GM12892 (cell line): ENCODE measurements around the gene UGT1A8.

Experiments used
- DNase-seq: peaks from one replicate; pipeline ENCODE4 v3.0.0; 2011; ENCODE audit not compliant: insufficient read length
- FAIRE-seq: peaks from 2 replicates; lab custom pipeline; 2011; peaks lifted over from hg19 to GRCh38; lab: Jason Lieb, UNC
- POLR2A ChIP-seq: IDR thresholded peaks from 2 replicates; pipeline ENCODE4 v1.6.1; 2011; ENCODE audit warnings: low read depth, low read length, control low read depth
- POLR2AphosphoS5 ChIP-seq: IDR thresholded peaks from 2 replicates; pipeline ENCODE4 v1.6.1; 2011; ENCODE audit warnings: low read depth, low read length, control low read depth
- TAF1 ChIP-seq: IDR thresholded peaks from 2 replicates; pipeline ENCODE4 v1.6.1; 2011; ENCODE audit warnings: low read depth, mild to moderate bottlenecking, control low read depth, low read length, borderline replicate concordance

The UGT1A8 gene

GRCh38 chr2:233791151-233791882 is 173.9 kb downstream of the UGT1A8 start:
- no peak for FAIRE-seq
- TF ChIP-seq TAF1 (no peak), POLR2A (no peak), POLR2AphosphoS5 (no peak)

DNA sequence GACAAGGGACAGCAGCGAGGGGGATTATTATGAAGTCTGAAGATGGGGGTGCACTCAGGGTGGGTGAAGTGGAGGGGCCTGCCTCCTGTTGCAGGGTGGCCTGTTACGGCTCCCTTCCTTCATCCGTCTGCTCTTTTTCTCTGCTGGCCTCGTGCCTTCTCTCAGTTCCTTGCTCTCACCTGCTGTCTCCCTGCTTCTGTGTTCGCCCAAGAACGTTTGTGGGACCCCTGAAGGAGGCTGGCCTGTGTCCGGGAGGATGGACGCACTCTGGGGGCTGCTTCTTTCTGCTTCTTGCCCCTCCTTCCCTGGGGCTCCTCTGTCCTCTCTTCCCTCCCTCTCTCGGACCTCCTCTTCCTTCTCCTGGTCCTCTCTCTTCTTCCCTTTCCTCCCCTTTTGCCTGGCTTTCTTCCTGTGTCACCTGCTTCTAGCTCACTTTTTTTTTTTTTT is 174.5 kb downstream of the UGT1A8 start:
- FAIRE-seq, result no peak
- DNase-seq, result no peak
- TF ChIP-seq POLR2A, result no peak
- no peak for TF ChIP-seq TAF1
- no peak for TF ChIP-seq POLR2AphosphoS5

More at GRCh38 chr2:233791151-233791882, 173.9 kb downstream of the UGT1A8 start:
- DNase-seq, result no peak

- TF ChIP-seq POLR2AphosphoS5, result no peak
- no peak for TF ChIP-seq TAF1
- no peak for TF ChIP-seq POLR2A
- FAIRE-seq (no peak), DNase-seq (no peak)
Observed at GRCh38 chr2:233792720-233793119, 175.3 kb downstream of the UGT1A8 start.

- FAIRE-seq, result no peak
- no peak for DNase-seq
- TF ChIP-seq POLR2AphosphoS5 (no peak), POLR2A (no peak), TAF1 (no peak)
Observed at GRCh38 chr2:233793465-233794127, 176.2 kb downstream of the UGT1A8 start.

- DNase-seq (no peak), FAIRE-seq (no peak)
- TF ChIP-seq POLR2AphosphoS5, result no peak
- no peak for TF ChIP-seq POLR2A
- no peak for TF ChIP-seq TAF1
Observed at GRCh38 chr2:233794128-233794658, 176.8 kb downstream of the UGT1A8 start.

GRCh38 chr2:233795735-233796171 is 178.3 kb downstream of the UGT1A8 start:
- DNase-seq, result no peak
- TF ChIP-seq POLR2AphosphoS5 (no peak), POLR2A (no peak), TAF1 (no peak)
- FAIRE-seq, result no peak

DNA sequence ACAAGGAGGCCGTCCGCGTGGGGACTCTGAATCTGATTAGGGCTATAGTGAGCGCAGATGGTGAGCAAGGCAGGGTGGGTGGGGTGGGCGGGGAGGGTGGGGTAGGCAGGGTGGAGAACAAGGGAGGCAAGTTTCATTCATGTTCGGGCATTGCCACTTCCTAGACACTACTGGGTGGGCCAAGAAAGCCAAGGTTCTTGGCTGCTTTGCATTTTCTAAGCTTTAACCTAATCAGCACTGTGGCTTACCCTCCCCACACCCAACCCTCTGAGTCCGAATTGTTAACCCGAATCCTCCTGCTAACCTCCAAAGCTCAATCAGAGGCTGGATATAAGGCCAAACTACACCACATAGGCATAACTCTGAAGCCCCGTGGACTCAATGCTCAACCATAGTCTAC is 178.8 kb downstream of the UGT1A8 start:
- FAIRE-seq (no peak), DNase-seq (no peak)
- TF ChIP-seq POLR2A (no peak), TAF1 (no peak), POLR2AphosphoS5 (no peak)

DNA sequence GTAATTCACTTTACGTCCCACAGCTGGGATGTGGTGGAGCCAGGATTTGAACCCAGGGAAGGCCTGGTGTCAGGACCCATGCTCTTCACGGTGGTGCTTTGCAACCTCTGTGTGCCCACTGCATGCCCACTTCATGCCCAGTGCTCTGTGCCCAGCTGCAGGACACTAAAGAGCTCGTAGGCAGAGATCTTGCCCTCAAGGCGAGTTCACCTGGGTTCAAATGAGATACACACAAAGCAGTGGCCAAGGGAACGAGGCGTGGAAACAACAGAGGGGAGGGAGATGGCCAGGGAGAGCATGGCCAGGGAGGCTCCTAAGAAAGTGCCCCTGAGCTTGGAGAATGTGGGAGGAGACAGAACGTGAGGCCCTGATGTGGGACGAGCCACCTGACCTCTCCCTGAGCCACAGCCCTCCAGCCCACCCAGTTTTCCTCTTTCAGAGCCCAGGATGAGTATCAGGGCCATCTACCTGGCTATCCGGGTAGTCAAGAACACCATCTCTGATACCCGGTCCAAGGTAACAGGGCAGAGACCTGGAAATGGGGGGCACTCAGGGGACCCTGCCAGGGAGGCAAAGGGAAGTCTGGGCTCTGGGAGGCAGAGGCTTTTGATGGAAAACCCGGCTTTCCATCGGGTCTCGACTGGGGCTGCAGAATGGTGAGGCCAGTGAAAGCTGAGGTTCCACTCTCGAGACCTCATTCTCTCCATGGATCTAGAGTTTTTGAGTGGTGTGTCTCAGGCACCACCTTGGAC is 181.1 kb downstream of the UGT1A8 start:
- DNase-seq (no peak), FAIRE-seq (no peak)
- TF ChIP-seq POLR2AphosphoS5 (no peak), TAF1 (no peak), POLR2A (no peak)

DNA sequence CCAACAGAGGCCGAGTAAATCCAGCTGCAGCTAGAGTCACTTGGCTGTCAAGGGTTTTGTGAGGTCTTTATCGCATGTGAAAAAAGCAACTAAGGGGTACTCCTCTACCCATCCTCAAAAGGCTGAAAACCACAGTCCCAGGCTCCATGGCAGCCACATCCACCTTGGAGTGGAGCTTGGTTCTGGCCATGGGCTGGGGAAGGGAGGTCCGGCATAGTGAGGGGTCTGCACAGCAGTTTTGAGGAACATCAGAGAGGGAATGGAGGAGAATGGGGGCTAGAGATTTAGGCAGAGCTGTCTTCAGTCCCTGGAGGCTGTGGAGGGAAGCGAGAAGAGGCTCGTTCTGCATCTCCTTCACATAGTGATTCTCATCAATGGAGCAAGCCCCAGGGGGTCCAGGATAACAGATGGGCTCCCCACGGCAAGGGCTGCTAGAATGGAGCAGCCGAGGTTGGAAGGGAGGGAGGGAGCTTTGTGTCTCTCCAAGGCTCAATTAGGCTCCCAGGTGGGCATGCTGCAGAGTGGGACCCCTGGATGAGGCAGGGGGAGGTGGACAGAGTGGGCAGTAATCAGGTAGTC is 181.7 kb downstream of the UGT1A8 start:
- DNase-seq (no peak), FAIRE-seq (no peak)
- TF ChIP-seq POLR2A (no peak), TAF1 (no peak), POLR2AphosphoS5 (no peak)

GRCh38 chr2:233799716-233800115 is 182.3 kb downstream of the UGT1A8 start:
- FAIRE-seq, result no peak
- DNase-seq, result no peak
- no peak for TF ChIP-seq POLR2AphosphoS5
- TF ChIP-seq POLR2A, result no peak
- TF ChIP-seq TAF1, result no peak
